Endometrial microvascular endothelial cells (primary cell): Measurements from ENCODE around the gene ERCC2. TPM values are rescaled to one million over a fixed set of nuclear protein-coding genes. Genes with fewer than 3 reads are reported as not detected.
"Not testable (repeated sequence)": the region's sequence is repeated elsewhere in the genome, so short reads cannot be mapped to it uniquely, and the experiment has no call there.

Experiments used
- in situ Hi-C: cut with HindIII; loops from 2 replicates; pipeline ENCODE4 v1.10.0; 2017; ENCODE audit warnings: low sequenced_read_pairs, low pct_unique_long_range_greater_than_20kb; ENCODE audit errors: inconsistent ontology term
- total RNA-seq: library from RNA; depleted of rRNA; stranded (reverse); fragments of >200 nt; gene quantifications from one replicate; pipeline ENCODE4 v1.2.3, GENCODE V29; 2015; ENCODE audit errors: inconsistent ontology term

The ERCC2 gene
- total RNA-seq, 1 donor from 2014 or later = 73.3 TPM

DNA sequence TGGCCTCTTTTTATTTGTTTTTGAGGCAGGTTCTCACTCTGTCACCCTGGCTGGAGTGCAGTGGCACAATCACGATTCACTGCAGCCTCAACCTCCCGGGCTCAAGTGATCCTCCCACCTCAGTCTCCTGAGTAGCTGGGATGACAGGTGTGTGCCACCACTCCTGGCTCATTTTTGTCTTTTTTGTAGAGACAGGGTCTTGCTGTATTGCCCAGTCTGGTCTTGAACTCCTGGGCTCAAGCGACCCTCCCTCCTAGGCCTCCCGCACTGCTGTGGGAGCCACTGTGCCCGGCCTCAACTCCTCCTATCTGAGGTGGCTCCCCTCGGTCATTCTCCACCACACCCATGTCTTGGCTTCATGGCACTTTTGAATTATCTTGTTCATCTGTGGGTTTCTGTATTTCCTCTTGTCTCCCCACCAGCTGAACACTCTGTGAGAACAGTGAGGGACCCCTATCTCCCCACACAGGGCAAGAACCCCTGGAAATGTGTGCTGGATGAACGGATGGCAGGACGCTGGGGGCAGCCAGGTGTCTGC lies 55.6 kb downstream of the ERCC2 start:
- in situ Hi-C loops = no loop called here

DNA sequence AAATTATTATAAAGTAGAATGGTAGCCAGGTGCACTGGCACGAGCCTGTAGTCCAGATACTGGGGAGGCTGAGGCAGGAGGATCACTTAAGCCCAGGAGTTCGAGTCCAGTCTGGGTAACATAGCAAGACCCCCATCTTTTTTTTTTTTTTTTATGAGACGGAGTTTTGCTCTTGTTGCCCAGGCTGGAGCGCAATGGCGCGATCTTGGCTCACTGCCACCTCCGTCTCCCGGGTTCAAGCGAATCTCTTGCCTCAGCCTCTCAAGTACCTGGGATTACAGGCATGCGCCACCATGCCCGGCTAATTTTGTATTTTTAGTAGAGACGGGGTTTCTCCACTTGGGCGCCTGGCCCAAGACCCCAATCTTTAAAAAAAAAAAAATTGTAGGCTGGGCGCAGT lies 58.1 kb downstream of the ERCC2 start:
- in situ Hi-C loops = not testable (repeated sequence)

GRCh38 chr19:45311621-45312020 lies 58.8 kb downstream of the ERCC2 start:
- in situ Hi-C loops = no loop called here

DNA sequence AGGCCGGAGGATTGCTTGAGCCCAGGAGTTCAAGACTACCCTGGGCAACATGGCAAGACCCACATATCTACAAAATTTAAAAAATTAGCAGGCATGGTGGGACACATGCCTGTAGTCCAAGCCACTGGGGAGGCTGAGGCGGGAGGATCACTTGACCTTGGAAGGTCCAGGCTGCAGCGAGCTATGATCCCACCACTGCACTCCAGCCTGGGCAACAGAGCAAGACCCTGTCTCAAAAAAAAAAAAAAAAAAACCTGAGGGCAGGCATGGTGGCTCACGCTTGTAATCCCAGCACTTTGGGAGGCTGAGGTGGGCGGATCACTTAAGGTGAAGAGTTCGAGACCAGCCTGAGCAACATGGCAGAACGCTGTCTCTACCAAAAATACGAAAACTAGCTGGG lies 61.1 kb downstream of the ERCC2 start:
- in situ Hi-C loops = not testable (repeated sequence)

GRCh38 chr19:45307361-45307760 lies 63.0 kb downstream of the ERCC2 start:
- in situ Hi-C loops = no loop called here

GRCh38 chr19:45306518-45307027 lies 63.8 kb downstream of the ERCC2 start:
- in situ Hi-C loops = no loop called here

DNA sequence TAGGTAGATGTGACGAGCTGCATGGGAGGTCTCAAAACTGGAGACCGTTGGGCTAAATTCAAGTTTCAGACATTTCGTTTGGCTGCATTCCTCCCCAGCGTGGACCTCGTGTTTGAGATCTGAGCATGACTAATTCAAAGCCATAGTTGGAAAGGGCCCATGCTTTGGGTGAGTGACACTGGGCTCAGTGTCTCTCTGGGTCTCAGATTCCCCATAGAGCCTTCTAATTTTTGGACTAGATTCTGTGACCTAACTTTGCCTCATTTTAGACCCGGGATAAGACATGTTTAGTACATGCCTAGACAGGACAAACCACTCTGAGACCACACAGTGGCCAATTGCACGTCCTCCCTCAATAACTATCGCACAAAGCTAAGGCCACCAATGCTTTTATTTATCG lies 64.3 kb downstream of the ERCC2 start:
- in situ Hi-C loops = no loop called here

- in situ Hi-C loops = no loop called here
These were observed 65.0 kb downstream of the ERCC2 start for GRCh38 chr19:45305421-45305820.

DNA sequence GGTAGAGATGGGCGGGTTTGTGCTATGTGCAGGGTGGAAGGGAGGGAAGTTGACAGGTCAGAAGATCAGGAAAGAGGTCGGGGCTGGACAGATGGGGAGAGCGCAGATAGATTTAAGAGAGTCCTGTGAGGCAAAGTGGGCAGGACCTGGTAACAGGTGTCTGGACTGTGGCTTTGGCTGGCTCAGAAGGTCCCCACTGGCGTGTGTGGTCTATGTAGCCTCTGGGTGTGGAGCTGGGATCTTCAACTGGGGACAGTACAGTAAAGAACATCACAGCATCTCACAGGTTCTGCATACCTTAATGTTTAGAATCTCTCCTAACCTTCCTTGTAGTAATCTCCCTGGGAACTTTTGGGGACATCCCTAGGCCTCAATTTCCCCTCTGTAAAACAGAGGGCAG lies 65.4 kb downstream of the ERCC2 start:
- in situ Hi-C loops = no loop called here

DNA sequence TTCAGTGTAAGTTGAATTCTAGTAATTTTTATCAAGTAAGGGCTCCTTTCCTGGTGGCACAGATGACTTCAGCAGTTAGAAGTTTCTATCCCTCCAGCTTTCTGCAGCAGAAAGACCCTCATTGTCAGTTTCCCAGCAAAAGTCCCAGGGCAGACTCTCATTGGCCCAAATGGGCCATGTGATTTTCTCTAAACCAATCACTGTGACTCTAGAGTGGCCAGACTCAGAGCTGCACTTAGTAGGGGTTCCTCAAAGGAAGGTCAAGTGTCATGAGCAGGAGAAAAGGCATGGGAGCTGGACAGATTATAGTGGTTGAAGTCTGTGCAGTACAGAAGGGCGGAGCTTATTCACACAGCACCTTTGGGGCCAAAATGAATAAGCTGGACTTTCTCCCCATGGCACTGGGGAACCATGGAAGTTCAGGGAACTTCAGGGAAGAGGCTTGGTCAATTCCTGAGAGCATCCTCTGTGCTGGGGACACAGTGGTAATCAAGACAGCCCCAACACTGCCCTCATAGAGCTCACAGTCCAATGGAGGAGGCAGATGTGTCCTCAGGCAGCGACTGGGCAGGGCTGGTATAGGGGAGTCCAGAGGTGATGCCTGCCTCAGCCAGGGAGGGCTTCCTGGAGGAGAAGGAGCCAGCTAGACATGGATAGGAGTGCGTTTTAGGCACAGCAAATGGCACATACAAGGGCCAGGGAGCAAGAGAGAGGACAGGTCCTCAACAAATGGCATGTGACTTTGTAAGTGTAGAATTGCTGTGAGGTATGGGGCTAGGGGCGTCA lies 66.0 kb downstream of the ERCC2 start:
- in situ Hi-C loops = no loop called here

- in situ Hi-C loops = no loop called here
These were observed 66.9 kb downstream of the ERCC2 start for GRCh38 chr19:45303269-45304060.

- in situ Hi-C loops = no loop called here
These were observed 68.0 kb downstream of the ERCC2 start for GRCh38 chr19:45302416-45302815.

Other genes starting within 250 kb of the ERCC2 start
- gene NKPD1, start 209.6 kb downstream of the ERCC2 start, total RNA-seq = not detected
- 8.8 TPM for gene TRAPPC6A, start 192.3 kb downstream of the ERCC2 start, total RNA-seq
- 2.5 TPM for gene BLOC1S3, start 191.8 kb downstream of the ERCC2 start, total RNA-seq
- gene EXOC3L2, start 125.2 kb downstream of the ERCC2 start, total RNA-seq = 2.5 TPM
- 12.7 TPM for gene MARK4, start 119.3 kb downstream of the ERCC2 start, total RNA-seq
- gene CKM, start 47.7 kb downstream of the ERCC2 start, total RNA-seq = not detected
- gene KLC3, start 29.8 kb downstream of the ERCC2 start, total RNA-seq = not detected
- 28.9 TPM for gene PPP1R13L, start 34.5 kb upstream of the ERCC2 start, total RNA-seq
- gene POLR1G, start 36.1 kb upstream of the ERCC2 start, total RNA-seq = 13.8 TPM
- 109 TPM for gene ERCC1, start 53.3 kb upstream of the ERCC2 start, total RNA-seq
- 0.84 TPM for gene FOSB, start 97.4 kb upstream of the ERCC2 start, total RNA-seq
- 13.0 TPM for gene RTN2, start 126.5 kb upstream of the ERCC2 start, total RNA-seq
- 3.5 TPM for gene PPM1N, start 127.9 kb upstream of the ERCC2 start, total RNA-seq
- 373 TPM for gene VASP, start 136.9 kb upstream of the ERCC2 start, total RNA-seq
- gene OPA3, start 214.2 kb upstream of the ERCC2 start, total RNA-seq = 10.6 TPM
- 42.0 TPM for gene GPR4, start 231.6 kb upstream of the ERCC2 start, total RNA-seq